Liver (tissue), 3 donors: ENCODE data around the gene DPM1.

Experiments
- EGR1 ChIP-seq, 2 donors: IDR thresholded peaks; 2 replicates each; pipeline ENCODE4 v1.6.1; 2016 to 2018; ENCODE audit warnings: antibody characterized with exemption in 2 of 2, low read depth in 2 of 2
- JUND ChIP-seq, 2 donors: IDR thresholded peaks; 2 replicates each; pipeline ENCODE4 v1.6.1; 2016; ENCODE audit warnings: antibody characterized with exemption in 2 of 2
- RAD21 ChIP-seq, 2 donors: IDR thresholded peaks; 2 replicates each; pipeline ENCODE4 v1.6.1; 2016; ENCODE audit warnings: antibody characterized with exemption in 2 of 2, mild to moderate bottlenecking in 2 of 2
- SP1 ChIP-seq: IDR thresholded peaks from 2 replicates; pipeline ENCODE4 v1.6.1; 2018; ENCODE audit warnings: antibody characterized with exemption, mild to moderate bottlenecking
- TAF1 ChIP-seq: conservative IDR thresholded peaks from 2 replicates; pipeline ENCODE4 v1.6.1; 2016; ENCODE audit warnings: antibody characterized with exemption, mild to moderate bottlenecking
- TF ChIP-seq, protein P1 (sequence below): fragments of 150-350 bp; IDR thresholded peaks from 2 replicates; pipeline ENCODE4 v1.5.1; 2017; ENCODE audit warnings: improper control_type of control experiment, low read depth, low read length; ENCODE audit not compliant: missing input control
- TF ChIP-seq, protein P2 (sequence below): IDR thresholded peaks from 2 replicates; pipeline ENCODE4 v1.6.1; 2016; ENCODE audit warnings: antibody characterized with exemption
- donor health status: healthy.
- donor health status: healthy.

DNA sequence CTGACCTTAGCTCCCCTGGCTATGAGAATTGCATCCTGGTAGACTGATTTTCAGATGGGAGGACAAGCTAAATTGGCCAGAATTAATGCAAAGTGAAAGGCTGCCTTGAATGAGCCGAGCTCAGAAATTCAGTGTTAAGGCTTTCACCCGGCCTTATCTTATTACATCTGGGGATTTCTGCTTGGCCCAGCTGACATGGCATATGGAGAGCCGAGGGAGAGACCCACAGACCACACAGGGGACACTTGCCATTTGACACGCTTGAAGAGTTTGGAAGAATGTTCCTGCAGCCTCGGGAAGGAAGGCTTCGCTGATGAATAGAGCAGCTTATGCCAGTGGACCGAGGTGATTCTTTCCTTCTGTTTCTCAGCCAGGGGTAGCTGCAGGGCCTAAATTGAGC lies 9.3 kb upstream of the DPM1 start:
- TF ChIP-seq EGR1 (IDR thresholded peaks at IDR 0.05; ENCODE audit: low read depth in 2 of 2) (no peak), RAD21 (IDR thresholded peaks at IDR 0.05) (no peak), TAF1 (no peak), JUND (IDR thresholded peaks at IDR 0.05) (no peak), SP1 (no peak)
- TF ChIP-seq, protein P1, sequence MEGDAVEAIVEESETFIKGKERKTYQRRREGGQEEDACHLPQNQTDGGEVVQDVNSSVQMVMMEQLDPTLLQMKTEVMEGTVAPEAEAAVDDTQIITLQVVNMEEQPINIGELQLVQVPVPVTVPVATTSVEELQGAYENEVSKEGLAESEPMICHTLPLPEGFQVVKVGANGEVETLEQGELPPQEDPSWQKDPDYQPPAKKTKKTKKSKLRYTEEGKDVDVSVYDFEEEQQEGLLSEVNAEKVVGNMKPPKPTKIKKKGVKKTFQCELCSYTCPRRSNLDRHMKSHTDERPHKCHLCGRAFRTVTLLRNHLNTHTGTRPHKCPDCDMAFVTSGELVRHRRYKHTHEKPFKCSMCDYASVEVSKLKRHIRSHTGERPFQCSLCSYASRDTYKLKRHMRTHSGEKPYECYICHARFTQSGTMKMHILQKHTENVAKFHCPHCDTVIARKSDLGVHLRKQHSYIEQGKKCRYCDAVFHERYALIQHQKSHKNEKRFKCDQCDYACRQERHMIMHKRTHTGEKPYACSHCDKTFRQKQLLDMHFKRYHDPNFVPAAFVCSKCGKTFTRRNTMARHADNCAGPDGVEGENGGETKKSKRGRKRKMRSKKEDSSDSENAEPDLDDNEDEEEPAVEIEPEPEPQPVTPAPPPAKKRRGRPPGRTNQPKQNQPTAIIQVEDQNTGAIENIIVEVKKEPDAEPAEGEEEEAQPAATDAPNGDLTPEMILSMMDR: no peak
- TF ChIP-seq, protein P2, sequence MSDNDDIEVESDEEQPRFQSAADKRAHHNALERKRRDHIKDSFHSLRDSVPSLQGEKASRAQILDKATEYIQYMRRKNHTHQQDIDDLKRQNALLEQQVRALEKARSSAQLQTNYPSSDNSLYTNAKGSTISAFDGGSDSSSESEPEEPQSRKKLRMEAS: no peak
